GM21367 (cell line): ENCODE results near the gene ATP6V1A.
"Not testable (repeated sequence)": the region's sequence is repeated elsewhere in the genome, so short reads cannot be mapped to it uniquely, and the experiment has no call there.

Experiments
- ATAC-seq: cut with Tn5 transposase; IDR thresholded peaks from one replicate; pipeline ENCODE4 v1.9.1; 2021; ENCODE audit not compliant: unreplicated experiment

Gene ATP6V1A

DNA sequence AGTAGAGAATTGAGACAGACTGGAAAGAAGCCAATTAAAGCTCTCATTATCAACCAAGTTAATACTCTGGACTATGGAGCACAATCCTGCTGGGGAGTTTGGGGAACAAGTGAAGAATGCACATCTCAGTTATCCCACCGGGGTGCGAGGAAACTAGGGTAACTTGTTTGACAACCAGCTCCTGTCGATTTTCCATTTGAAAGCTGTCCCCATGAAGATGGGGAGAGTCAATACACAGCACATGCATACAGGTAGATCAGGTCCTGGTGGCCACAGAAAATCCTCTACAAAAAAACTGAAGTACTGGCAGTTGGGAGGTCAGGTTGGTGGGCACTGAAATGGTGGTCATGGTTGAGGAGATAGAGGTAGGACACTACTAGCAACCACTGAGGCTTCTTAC lies 66.0 kb downstream of the ATP6V1A start:
- ATAC-seq = no peak

DNA sequence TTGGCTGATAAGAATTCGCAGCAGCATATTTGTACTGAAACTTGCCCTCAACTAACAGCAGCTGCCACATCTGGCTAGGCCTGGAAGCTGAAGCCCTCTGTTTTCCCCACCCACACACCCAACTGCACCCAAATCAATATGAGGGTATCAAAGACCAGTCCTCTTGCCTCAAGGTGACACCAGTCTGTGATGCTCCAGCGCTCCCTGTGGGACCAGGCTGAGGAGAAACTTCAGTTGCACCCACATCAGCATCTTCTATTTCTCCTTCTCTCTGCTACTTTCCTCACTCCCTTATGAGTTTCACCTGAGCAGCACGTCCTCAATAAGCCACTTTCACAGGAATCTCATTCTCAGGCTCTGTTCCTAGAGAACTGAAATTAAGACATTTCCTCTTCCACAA lies 73.0 kb downstream of the ATP6V1A start:
- no peak for ATAC-seq

- ATAC-seq = peak; percentile 62
Observed at GRCh38 chr3:113825090-113825489, 78.3 kb downstream of the ATP6V1A start.

- no peak for ATAC-seq
Observed at GRCh38 chr3:113828600-113828999, 81.8 kb downstream of the ATP6V1A start.

DNA sequence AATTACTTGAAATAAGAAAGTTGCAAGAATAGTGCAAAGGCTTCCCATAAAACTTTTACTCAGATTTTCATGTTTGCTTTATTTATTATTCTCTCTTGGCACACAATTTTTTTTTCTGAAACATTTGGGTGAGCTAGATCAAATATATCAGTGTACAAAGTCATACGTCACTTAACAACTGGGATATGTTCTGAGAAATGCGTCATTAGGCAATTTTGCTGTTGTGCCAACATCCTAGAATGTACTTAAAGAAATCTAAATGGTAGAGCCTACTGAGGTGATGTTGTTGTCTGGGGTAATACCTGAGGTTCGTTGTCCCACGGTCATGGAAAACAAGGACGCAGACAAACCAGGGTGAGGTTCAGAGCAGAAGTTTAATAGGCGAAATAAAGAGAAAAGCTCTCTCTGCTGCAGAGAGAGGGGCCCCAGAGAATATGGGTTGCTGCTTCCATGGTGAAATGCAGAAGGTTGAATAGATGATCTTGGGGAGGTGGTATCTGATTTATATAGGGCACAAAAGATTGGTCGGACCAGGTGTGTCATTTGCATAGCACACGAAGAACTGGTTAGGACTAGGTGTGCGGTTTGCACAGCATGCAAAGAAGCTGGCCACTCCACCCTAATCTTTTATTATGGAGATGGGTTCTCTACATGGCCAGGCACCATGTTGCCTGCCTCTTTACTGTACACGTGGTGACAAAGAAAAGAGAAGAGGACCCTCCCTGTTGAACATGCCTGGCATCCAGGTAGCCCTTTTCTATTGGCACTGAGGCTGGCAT lies 82.9 kb downstream of the ATP6V1A start:
- no peak for ATAC-seq

DNA sequence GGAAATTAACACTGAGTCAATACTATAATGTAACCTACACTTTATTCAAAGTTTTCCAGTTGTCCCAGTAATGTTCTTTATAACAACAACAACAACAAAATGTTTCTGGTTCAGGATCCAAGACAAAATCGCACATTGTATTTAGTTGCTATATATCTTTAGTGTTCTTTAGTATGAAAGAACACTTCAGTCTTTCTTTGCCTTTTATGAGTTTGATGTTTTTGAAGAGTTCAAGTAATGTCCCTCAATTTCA lies 84.2 kb downstream of the ATP6V1A start:
- ATAC-seq = no peak

DNA sequence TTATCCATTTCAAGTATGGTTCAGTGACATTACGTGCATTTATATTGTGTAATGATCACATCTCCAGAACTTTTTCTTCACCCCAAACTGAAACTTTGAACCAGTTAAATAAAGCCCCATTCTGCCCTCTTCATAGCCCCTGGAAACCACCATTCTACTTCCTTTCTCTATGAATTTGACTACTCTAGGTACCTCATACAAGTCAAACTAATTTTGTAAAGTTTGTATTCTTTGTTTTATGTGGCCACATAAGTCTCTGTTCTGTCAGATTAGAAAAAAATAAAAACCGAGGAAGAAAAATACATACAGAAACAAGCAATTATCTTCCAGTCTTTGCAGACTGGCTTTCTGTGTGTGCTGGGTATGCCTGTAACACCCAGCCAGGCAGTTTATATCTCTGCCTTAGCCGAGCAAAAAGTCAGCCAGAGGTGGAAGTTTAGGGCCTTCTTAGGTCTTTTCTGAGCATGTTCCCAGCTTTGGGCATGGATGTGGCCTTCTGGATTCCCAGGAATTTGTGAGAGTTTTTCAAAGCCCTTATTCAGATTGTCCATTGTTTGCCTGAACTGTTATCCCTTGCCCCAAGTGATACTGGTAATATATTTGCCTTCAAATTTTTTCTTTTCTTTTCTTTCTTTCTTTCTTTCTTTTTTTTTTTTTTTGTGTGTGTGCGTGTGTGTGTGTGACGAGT lies 85.8 kb downstream of the ATP6V1A start:
- no peak for ATAC-seq

DNA sequence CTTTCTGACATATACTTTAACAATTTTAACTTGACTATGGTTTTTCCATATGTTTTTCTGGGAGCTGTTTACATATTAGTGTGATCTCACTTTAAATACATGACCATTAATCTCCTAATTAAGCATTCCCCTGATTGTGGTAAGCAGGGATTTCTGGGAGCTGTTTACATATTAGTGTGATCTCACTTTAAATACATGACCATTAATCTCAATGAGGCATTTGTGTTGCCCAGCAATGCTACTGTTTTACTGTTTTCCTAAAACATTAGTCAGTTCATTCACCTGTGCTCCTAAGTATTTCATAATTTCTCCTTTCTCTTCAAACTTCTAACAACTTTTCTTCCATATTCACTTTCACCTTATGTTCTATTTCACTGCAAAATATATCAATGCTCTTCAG lies 88.1 kb downstream of the ATP6V1A start:
- no peak for ATAC-seq

DNA sequence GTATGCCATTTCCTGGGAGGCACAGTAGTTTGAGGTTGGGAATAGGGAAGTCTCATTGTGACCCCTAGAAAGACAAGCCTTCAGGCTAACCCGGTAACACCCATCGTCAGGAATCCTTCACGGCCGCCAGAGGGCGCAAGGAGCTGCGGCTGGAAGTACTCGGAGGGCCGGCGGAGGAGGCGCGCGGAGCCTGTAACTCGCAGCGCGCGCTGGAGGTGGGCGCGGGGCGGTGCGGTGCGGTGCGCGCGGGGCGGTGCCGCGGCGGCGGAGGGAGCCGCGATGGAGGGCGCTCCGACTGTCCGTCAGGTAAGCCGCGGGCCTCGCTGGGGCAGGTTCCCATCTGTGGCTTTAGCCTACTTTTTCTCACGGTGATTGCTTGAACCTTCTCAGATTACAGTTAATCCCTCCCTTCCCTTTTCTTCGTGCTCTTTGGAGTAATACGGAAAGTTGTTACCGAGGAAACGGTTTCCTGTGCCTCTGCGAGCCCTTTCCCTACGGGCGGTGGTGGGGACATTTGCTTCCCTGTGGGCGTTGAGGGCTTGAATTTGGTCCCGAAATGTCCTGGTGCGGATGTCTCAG lies 91.9 kb downstream of the ATP6V1A start, which contains the start of gene GRAMD1C:
TSS of gene GRAMD1C (plus strand) at position 158 of the 579 bp plus-strand sequence. CDS start at position 280, 122 bp downstream.
- peak; percentile 87 for ATAC-seq

GRCh38 chr3:113839551-113839950 lies 92.7 kb downstream of the ATP6V1A start:
- ATAC-seq = no peak

- no peak for ATAC-seq
Observed at GRCh38 chr3:113844622-113845222, 97.9 kb downstream of the ATP6V1A start.

GRCh38 chr3:113847247-113847646 lies 100.4 kb downstream of the ATP6V1A start:
- ATAC-seq = no peak

GRCh38 chr3:113847664-113848461 lies 101.0 kb downstream of the ATP6V1A start:
- no peak for ATAC-seq

DNA sequence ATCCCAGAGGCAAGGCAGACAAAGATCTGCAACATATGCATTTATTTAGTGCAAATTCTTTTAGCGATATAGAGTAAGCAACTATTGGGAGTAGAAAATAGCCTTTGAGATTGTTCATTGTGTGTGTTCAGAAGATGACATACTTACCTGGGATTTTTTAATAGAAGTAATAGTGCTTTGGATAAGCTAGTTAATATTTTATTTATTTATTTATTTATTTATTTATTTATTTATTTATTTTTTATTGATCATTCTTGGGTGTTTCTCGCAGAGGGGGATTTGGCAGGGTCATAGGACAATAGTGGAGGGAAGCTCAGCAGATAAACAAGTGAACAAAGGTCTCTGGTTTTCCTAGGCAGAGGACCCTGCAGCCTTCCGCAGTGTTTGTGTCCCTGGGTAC lies 102.2 kb downstream of the ATP6V1A start:
- ATAC-seq = not testable (repeated sequence)

DNA sequence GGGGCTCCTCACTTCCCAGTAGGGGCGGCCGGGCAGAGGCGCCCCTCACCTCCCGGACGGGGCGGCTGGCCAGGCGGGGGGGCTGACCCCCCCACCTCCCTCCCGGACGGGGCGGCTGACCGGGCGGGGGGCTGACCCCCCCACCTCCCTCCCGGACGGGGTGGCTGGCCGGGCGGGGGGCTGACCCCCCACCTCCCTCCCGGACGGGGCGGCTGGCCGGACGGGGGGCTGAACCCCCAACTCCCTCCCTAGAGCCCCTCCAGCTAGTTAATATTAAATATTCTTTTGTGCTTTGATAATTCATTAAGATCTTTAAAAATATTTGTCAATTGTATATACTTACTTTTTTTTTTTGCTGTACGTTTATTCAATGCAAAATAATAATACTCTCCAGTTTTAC lies 103.0 kb downstream of the ATP6V1A start:
- ATAC-seq = not testable (repeated sequence)

DNA sequence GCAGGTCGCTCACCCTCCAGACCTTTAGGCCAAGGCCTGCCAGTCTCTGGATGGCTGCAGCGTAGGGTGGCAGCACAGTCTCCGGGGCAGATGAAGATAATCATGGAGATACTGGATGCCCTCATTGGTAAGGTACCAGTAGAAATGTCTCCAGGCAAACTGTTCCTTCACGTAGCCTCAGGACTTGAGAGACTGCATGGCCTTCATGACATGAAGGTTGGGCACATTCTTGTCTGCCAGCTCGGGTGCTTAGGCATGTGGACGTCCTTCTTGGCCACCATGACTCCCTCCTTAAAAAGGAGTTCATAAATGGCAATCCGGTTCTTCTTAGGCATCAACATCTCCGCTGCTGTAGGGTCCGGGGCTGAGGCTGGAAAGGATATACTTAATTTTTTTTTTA lies 103.6 kb downstream of the ATP6V1A start:
- ATAC-seq = not testable (repeated sequence)

DNA sequence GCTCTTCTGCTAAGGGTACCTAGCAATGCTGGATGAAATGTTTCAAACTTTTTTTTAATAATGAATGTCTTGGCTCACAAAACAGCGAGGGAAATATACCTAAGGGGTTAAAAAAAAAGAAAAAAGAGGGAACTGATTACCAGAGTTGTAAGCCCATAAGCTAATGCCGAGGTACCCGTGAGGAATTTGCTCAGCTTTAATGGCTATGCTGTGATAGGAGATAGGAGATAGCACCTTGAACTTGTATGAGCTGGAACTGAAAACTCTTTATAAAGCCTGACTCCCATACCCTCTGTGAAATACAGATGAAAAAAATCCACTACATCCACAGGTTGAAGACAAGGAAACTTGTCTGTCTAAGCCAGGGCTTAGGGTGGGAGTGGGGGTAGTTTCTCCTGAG lies 105.7 kb downstream of the ATP6V1A start:
- ATAC-seq = no peak
